GM12872 (cell line): ENCODE measurements around the gene RAB11FIP5.

Experiments used
- TF ChIP-seq, protein P1 (sequence below): IDR thresholded peaks from 3 replicates; pipeline ENCODE4 v1.5.1; 2011; ENCODE audit warnings: low read depth, mild to moderate bottlenecking, low read length, moderate library complexity; ENCODE audit not compliant: insufficient read depth

Gene RAB11FIP5

DNA sequence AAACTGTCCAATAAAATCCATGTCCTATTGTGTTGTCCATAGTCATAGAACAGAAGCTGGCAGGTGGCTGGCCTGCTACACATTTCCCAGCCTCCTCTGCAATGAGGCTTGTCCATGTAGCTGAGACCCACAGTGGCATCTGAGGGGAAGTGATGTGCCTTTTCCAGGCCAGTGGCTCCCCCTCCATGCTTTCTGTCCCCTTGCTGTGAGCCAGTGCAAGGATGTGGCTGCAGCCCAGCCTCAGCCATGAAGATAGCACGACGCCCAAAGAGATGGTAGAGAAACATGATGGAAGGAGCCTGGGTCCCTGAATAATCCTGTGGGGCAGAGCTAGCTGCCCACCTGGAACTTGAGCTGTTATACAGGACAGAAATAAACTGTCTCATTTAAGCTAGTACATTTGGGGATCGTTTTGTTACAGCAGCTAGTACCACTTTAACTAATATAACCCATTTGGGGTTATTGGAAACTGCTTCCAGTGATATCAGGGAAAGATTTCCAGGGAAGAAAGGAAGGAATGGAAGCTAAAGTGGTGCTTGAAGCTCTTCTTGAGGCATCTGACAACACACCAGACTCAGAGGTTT, 81.6 kb downstream of the RAB11FIP5 start:
- TF ChIP-seq, protein P1, sequence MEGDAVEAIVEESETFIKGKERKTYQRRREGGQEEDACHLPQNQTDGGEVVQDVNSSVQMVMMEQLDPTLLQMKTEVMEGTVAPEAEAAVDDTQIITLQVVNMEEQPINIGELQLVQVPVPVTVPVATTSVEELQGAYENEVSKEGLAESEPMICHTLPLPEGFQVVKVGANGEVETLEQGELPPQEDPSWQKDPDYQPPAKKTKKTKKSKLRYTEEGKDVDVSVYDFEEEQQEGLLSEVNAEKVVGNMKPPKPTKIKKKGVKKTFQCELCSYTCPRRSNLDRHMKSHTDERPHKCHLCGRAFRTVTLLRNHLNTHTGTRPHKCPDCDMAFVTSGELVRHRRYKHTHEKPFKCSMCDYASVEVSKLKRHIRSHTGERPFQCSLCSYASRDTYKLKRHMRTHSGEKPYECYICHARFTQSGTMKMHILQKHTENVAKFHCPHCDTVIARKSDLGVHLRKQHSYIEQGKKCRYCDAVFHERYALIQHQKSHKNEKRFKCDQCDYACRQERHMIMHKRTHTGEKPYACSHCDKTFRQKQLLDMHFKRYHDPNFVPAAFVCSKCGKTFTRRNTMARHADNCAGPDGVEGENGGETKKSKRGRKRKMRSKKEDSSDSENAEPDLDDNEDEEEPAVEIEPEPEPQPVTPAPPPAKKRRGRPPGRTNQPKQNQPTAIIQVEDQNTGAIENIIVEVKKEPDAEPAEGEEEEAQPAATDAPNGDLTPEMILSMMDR = no peak

DNA sequence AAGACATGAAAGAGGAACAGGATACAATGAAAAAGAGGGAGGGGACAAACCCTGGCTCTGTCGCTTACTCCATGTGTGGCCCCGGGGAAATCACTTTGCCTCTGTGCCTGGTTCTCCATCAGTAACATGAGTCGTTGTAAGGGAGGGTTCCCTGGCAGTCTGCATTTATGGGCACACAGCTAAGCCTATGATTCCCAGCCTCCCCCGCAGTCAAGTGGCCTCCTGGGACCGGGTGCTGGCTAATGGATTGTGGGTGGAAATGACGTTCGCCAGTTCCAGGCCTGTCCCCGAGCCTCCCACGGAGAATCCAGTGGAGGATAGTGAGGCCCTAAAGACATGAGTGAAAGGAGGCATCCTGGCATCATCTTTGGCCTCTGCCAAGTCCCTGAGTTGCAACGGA, 83.9 kb downstream of the RAB11FIP5 start:
- TF ChIP-seq, protein P1 = no peak

DNA sequence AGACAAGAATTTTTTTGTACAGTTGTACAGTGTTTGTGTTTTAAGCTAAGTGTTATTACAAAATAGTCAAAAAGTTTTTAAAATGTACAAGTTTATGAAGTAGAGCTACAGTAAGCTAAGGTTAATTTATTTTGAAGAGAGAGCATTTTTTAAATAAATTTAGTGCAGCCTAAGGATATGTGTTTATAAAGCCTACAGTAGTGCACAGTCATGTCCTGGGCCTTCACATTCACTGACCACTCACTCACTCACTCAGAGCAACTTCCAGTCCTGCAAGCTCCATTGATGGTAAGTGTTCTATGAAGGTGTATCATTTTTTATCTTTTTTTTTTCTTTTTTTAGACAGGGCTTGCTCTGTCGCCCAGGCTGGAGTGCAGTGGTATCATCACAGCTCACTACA, 85.4 kb downstream of the RAB11FIP5 start:
- TF ChIP-seq, protein P1 = no peak

DNA sequence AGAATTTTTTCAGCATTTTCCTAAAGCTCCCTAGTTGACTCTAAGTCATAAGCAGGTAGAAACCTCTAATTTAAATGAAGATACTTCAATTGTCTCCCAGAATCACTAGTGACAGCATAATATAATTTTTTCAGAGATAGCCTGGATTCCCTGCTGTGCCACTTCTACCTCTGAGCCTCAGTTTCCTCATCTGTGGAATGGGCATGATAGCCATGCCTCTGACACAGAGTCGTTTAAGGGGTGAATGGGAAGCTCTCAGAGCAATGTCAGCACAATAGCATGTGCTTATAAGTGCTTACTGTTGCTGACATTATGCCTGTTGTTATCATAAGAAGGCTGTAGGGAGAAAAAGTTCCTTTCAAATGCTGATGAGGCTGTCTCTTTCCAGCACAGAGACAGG, 89.3 kb downstream of the RAB11FIP5 start:
- TF ChIP-seq, protein P1 = no peak
